ENCODE data around the gene PSMG3.
"Not testable (repeated sequence)": the region's sequence is repeated elsewhere in the genome, so short reads cannot be mapped to it uniquely, and the experiment has no call there.

Gene PSMG3

DNA sequence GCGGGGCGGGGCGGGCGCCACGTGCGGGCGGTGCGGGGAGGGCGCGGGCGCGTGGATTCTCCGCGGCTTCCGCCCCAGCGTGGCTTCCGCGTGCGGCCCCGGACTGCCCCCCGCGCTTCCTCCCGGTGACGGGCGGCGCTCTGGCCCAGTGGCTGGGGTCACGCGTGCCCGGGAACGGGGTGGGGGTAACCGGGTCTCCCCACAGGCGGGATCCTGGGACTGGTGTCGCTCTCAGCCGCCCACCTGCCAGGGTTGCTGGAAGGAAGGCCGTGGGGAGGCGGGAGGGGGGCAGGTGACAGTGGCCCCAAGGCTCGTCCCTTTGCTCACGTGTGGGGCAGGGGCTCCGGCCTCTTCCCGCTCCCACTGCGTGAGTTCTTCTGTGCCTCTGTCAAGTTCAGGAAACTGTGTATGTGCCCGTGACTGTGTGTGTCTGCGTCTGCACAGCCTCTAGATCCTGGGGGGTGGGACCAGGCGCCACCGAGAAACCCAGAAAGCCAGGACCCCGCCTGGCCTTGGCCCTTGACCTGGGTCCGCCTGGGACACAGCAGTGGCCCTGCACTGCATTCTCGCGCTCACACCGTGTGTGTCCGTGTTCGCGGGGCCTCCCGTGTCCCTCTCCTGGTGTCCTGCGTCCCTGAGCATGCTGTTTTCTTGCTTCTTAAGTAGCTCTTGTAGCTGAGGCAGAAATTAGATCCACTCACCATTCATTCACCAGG lies 38.4 kb downstream of the PSMG3 start:
- DNase-seq, result no peak

DNA sequence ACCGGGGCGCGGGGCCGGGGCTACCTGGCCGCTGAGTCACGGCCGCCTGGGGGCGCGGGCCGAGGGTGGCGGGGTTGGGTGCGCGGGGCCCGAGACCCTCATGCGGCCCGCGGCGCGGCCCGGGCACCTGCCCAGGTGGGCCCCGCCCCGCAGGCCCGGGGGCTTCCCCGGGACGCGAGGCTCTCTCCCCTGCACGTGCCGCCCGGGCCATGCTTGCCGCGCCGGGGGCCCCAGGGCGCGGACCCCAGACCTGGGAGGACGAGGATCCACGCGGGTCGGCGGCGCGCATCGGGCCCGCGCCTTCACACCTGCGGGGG lies 38.9 kb downstream of the PSMG3 start:
- no peak for DNase-seq

DNA sequence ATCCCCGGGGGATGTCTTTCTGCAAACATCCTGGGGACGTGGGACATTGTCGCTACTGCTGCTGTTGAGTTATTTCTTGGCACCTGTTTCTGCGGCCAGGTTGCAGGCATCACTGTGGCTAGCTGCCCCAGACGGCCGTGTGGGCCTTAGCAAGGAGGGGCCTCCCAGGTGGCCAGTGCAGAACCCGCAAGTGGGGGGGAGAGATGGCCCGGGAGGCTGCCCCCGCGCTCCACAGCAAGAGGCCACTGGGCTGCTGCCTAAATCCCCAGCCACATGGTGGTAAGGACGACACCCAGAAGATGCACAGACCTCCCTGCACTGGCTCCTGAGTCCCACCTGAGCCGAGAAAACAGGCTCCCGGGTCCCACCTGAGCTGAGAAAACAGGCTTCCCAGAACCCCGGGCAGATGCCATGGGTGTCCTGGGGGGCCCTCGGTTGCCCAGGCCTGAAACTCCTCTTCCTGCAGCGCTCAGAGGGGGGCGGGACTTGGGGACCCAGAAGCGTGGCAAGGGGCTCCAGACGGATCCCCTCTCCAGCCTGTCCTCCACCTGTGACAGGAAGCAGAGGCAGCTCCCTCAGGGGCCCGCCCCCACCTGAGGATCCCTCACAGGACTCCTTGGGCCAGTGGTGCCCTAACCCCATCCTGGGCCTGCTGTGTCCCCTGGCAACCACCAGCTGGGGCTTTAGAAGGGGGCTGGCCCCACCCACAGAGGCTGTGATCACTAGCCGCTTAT lies 40.3 kb downstream of the PSMG3 start:
- DNase-seq, result no peak

DNA sequence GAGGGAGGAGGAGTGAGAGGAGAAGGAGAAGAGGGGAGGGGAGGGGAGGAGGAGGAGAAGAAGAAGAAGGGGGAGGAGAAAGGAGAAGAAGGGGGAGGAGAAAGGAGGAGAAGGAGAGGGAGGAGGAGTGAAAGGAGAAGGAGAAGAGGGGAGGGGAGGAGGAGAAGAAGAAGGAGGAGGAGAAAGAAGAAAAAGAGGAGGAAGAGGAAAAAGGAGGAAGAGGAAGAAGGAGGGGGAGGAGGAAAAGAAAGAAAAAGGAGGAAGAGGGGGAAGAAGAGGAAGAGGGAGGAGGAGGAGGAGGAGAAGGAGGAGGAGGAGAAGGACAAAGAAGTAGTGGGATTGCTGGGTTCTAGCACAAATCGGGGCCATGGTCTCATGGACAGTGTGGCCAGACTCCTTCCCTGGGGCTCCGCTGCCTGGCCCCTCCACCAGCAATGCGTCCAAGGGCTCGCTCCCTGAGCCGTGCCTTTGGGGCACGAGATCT lies 43.5 kb downstream of the PSMG3 start:
- DNase-seq, result no peak

DNA sequence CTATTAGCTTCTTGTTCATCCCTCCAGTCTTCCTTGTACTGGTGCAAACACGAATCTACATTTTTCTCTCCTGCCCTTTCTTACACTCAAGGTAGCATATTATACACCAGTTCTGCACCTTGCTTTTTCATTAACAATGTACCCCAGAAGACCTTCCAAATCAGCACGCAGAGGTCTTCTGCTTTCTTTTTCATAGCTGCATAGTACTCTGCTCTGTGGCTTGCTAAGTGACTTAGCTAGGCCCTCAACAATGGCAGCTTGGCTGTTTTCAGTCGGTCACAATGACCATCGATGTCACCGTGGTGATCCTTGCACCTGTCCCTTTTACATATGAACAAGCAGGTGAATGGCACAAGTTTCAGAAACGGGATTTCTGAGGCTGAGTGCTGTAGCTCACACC lies 44.4 kb downstream of the PSMG3 start:
- no peak for DNase-seq

DNA sequence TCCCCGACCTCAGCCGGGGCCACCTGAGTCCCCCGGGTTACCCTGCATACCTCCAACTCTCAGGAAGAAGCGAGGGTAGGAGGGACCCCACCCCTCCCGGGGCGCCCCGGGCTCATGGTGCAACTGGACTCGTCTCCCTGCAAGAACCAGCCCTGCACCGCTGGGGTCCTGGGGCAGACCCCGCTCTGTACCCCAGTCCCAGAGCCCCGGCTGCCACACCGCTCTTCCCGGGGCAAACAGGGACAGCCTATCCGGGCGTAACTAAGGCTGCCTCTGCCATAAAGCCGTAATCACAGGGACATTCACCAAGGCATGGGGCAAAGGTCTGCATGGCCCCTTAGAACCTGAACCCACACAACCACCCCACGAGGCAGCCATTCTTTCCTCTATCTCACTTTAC lies 46.0 kb downstream of the PSMG3 start:
- no peak for DNase-seq

DNA sequence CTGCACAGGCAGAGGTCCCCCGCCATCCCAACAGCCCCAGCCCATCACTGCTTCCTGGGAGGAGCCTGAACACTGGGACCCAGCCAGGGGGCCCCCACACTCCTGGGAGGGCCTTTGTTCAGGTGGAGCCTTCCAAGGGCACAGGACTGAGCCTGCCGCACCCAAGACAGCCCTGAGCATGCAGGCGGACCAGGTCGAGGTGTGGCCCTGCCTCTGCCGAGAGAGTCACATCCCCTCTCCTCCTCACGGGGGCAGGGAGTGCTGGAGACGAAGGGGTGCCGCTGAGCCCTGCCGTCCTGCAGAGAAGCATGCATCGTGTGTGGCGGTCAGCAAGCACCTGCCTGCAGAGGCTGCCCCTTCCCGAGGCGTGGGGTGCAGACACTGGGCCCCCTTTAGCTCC lies 46.6 kb downstream of the PSMG3 start:
- DNase-seq, result no peak

DNA sequence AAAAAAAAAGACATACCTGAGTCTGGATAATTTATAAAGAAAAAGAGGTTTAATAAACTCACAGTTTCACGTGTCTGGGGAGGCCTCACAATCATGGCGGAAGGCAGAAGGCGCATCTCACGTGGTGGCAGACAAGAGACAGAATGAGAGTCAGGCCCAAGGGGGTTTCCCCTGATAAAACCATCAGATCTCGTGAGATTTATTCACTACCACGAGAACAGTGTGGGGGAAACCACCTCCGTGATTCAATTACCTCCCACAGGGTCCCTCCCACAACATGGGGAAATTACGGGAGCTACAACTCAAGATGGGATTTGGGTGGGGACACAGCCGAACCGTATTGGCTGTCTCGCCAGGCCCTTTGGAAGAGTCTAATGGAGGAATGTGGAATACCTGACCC lies 48.4 kb downstream of the PSMG3 start:
- no peak for DNase-seq

DNA sequence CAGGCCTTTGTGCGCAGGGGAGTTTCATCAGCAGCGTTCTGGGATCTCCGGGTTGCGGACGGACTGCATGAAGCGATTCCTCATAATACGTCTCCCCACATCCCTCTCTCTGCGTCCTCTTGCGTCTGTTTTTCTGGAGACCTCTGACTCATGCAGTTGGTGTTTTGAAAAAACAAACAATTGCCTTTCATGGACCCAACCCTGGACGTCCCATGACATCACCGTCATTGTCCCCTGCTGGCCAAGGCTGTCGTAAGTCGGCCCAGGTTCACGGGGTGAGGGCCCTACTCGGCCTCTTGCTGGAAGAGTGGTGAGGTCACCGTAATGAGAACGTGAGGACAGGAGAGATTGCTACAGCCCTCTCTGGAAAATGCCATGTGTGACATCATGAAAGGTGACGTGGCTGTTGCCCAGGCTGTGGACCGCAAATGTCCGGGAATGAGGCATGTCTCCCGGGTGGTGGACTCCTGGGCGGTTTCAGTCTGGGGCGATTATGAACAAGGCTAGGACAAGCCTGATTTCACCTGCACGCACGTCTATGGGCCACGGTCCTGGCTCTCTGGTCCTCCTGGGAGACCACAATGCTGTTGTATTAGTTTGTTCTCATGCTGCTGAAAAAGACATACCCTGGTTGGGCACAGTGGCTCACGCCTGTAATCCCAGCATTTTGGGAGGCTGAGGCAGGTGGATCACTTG lies 49.1 kb downstream of the PSMG3 start:
- no peak for DNase-seq

DNA sequence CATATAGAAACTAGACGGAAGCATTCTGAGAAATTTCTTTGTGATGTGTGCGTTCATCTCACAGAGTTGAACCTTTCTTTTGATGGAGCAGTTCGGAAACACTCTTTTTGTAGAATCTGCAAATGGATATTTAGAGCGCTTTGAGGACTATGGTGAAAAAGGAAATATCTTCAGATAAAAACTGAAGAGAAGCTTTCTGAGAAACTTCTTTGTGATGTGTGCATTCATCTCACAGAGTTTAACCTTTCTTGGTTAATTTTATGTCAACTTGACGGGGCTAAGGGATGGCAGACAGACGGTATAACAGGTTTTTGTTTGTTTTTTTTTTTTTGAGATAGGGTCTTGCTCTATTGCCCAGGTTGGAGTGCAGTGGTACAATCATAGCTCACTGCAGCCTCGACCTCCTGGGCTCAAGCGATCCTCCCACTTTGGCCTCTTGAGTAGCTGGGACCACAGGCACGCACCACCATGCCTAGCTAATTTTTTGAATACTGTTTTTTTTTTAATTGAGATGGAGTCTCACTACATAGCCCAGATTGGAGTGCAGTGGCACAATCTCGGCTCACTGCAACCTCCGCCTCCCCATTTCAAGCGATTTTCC lies 50.4 kb downstream of the PSMG3 start:
- DNase-seq, result not testable (repeated sequence)
